ENCODE measurements around the gene RCVRN. TPM values are rescaled to one million over a fixed set of nuclear protein-coding genes. Genes with fewer than 3 reads are reported as not detected.

The RCVRN gene
- polyA plus RNA-seq, 1 experiment, result not detected

- DNase-seq (ENCODE audit: low read depth, low spot score), result no peak
- POLR2A ChIA-PET, result no interaction called here
- Histone ChIP-seq H3K27me3 (ENCODE audit: control insufficient read depth, insufficient read depth, low read length) (no peaks in the 10 kb centered on the region), H3K4me3 (ENCODE audit: low read depth, low read length) (no peak overlapping the region), H3K9me3 (ENCODE audit: control insufficient read depth, insufficient read depth, low read length) (peaks cover 58% of the 10 kb centered on the region), H3K27ac (ENCODE audit: low read depth, low read length) (no peak overlapping the region)
- CTCF ChIA-PET, result no interaction called here
- TF ChIP-seq CTCF (IDR thresholded peaks at IDR 0.05; ENCODE audit: low read depth, low read length), result no peak
Measured at GRCh38 chr17:9913476-9913875, 8.4 kb upstream of the RCVRN start.

GRCh38 chr17:9912121-9913099 lies 7.3 kb upstream of the RCVRN start:
- H3K27ac ChIP-seq (ENCODE audit: low read depth, low read length), result no peak overlapping the region
- ChIA-PET POLR2A (no interaction called here), CTCF (interaction anchor here (1.0 kb wide), 1 partner anchor 16 kb away, joined by 4 read pairs; no protein-coding TSS in a partner anchor)
- H3K27me3 ChIP-seq (ENCODE audit: control insufficient read depth, insufficient read depth, low read length), result no peaks in the 10 kb centered on the region
- no peak overlapping the region for H3K4me3 ChIP-seq (ENCODE audit: low read depth, low read length)
- peaks cover 55% of the 10 kb centered on the region for H3K9me3 ChIP-seq (ENCODE audit: control insufficient read depth, insufficient read depth, low read length)
- no peak for DNase-seq (ENCODE audit: low read depth, low spot score)
- no peak for TF ChIP-seq CTCF (IDR thresholded peaks at IDR 0.05; ENCODE audit: low read depth, low read length)

GRCh38 chr17:9911089-9911488 lies 6.0 kb upstream of the RCVRN start:
- Histone ChIP-seq H3K4me3 (ENCODE audit: low read depth, low read length) (no peak overlapping the region), H3K9me3 (ENCODE audit: control insufficient read depth, insufficient read depth, low read length) (peaks cover 53% of the 10 kb centered on the region), H3K27me3 (ENCODE audit: control insufficient read depth, insufficient read depth, low read length) (no peaks in the 10 kb centered on the region), H3K27ac (ENCODE audit: low read depth, low read length) (no peak overlapping the region)
- ChIA-PET CTCF (no interaction called here), POLR2A (no interaction called here)
- DNase-seq (ENCODE audit: low read depth, low spot score), result no peak
- TF ChIP-seq CTCF (IDR thresholded peaks at IDR 0.05; ENCODE audit: low read depth, low read length), result no peak

- ChIA-PET POLR2A (no interaction called here), CTCF (no interaction called here)
- H3K4me3 ChIP-seq (ENCODE audit: low read depth, low read length), result no peak overlapping the region
- DNase-seq (ENCODE audit: low read depth, low spot score), result no peak
- no peak for TF ChIP-seq CTCF (IDR thresholded peaks at IDR 0.05; ENCODE audit: low read depth, low read length)
- H3K27me3 ChIP-seq (ENCODE audit: control insufficient read depth, insufficient read depth, low read length), result no peaks in the 10 kb centered on the region
- peaks cover 60% of the 10 kb centered on the region for H3K9me3 ChIP-seq (ENCODE audit: control insufficient read depth, insufficient read depth, low read length)
- no peak overlapping the region for H3K27ac ChIP-seq (ENCODE audit: low read depth, low read length)
Measured at GRCh38 chr17:9908649-9909042, 3.6 kb upstream of the RCVRN start.

GRCh38 chr17:9907883-9908648 lies 3.0 kb upstream of the RCVRN start:
- ChIA-PET POLR2A (no interaction called here), CTCF (no interaction called here)
- Histone ChIP-seq H3K9me3 (ENCODE audit: control insufficient read depth, insufficient read depth, low read length) (peaks cover 63% of the 10 kb centered on the region), H3K27ac (ENCODE audit: low read depth, low read length) (no peak overlapping the region), H3K27me3 (ENCODE audit: control insufficient read depth, insufficient read depth, low read length) (no peaks in the 10 kb centered on the region), H3K4me3 (ENCODE audit: low read depth, low read length) (no peak overlapping the region)
- TF ChIP-seq CTCF (IDR thresholded peaks at IDR 0.05; ENCODE audit: low read depth, low read length), result no peak
- peak; percentile 15 for DNase-seq (ENCODE audit: low read depth, low spot score)

Data from AG04450 (cell line).